Measurements from ENCODE around the gene SORCS2.

- TF ChIP-seq CTCF (IDR thresholded peaks at IDR 0.05) (no peak), POLR2A (IDR thresholded peaks at IDR 0.05) (no peak), POLR2AphosphoS5 (IDR thresholded peaks at IDR 0.05) (no peak)
Observed at GRCh38 chr4:7262134-7262533, 69.8 kb downstream of the SORCS2 start.
